Ishikawa (cell line): ENCODE measurements around the gene ANKRD33.

Source experiments
- CEBPB ChIP-seq: IDR thresholded peaks from 2 replicates; pipeline ENCODE4 v1.6.1; 2012
- CREB1 ChIP-seq: IDR thresholded peaks from 2 replicates; pipeline ENCODE4 v1.6.1; 2012; ENCODE audit warnings: low read depth
- EP300 ChIP-seq: IDR thresholded peaks from 2 replicates; pipeline ENCODE4 v1.6.1; 2012; ENCODE audit warnings: borderline replicate concordance
- MAX ChIP-seq: IDR thresholded peaks from 2 replicates; pipeline ENCODE4 v1.6.1; 2012
- NFIC ChIP-seq: IDR thresholded peaks from 2 replicates; pipeline ENCODE4 v1.6.1; 2012
- RAD21 ChIP-seq: IDR thresholded peaks from 2 replicates; pipeline ENCODE4 v1.6.1; 2012; ENCODE audit warnings: low read depth
- REST ChIP-seq: IDR thresholded peaks from 2 replicates; pipeline ENCODE4 v1.6.1; 2012; ENCODE audit warnings: low read depth, mild to moderate bottlenecking
- TAF1 ChIP-seq: IDR thresholded peaks from 2 replicates; pipeline ENCODE4 v1.6.1; 2012; ENCODE audit warnings: low read depth, mild to moderate bottlenecking
- TCF12 ChIP-seq: IDR thresholded peaks from 2 replicates; pipeline ENCODE4 v1.6.1; 2012; ENCODE audit warnings: low read depth
- TEAD4 ChIP-seq: IDR thresholded peaks from 2 replicates; pipeline ENCODE4 v1.6.1; 2012
- YY1 ChIP-seq: IDR thresholded peaks from 2 replicates; pipeline ENCODE4 v1.6.1; 2012; ENCODE audit warnings: low read depth
- ZBTB7A ChIP-seq: IDR thresholded peaks from 2 replicates; pipeline ENCODE4 v1.6.1; 2012; ENCODE audit warnings: low read depth

- TF ChIP-seq CEBPB: no peak
- TF ChIP-seq EP300: no peak
- TF ChIP-seq REST: no peak
- no peak for TF ChIP-seq MAX
- TF ChIP-seq YY1: no peak
- no peak for TF ChIP-seq TEAD4
- TF ChIP-seq NFIC: no peak
- no peak for TF ChIP-seq TAF1
- no peak for TF ChIP-seq RAD21
- no peak for TF ChIP-seq TCF12
- no peak for TF ChIP-seq CREB1
- TF ChIP-seq ZBTB7A: no peak
These were observed 32.1 kb downstream of the ANKRD33 start for GRCh38 chr12:51920046-51920445.
